HG02798 (cell line): Measurements from ENCODE around the gene TREX2.

ENCODE experiments used
- ATAC-seq: cut with Tn5 transposase; IDR thresholded peaks from one replicate; pipeline ENCODE4 v1.9.1; 2021; ENCODE audit warnings: mild to moderate bottlenecking; ENCODE audit not compliant: unreplicated experiment, poor library complexity

The TREX2 gene

GRCh38 chrX:153440556-153441135 is 5.2 kb downstream of the TREX2 start:
- no peak for ATAC-seq

- no peak for ATAC-seq
These were observed 5.9 kb downstream of the TREX2 start for GRCh38 chrX:153439977-153440376.

- no peak for ATAC-seq
These were observed 7.3 kb downstream of the TREX2 start for GRCh38 chrX:153438532-153438931.

- no peak for ATAC-seq
These were observed 10.0 kb downstream of the TREX2 start for GRCh38 chrX:153435845-153436244.

GRCh38 chrX:153434801-153435200 is 11.1 kb downstream of the TREX2 start:
- no peak for ATAC-seq

GRCh38 chrX:153433781-153434285 is 12.0 kb downstream of the TREX2 start:
- ATAC-seq, result no peak

GRCh38 chrX:153433161-153433680 is 12.6 kb downstream of the TREX2 start:
- ATAC-seq, result no peak

- ATAC-seq, result no peak
These were observed 15.1 kb downstream of the TREX2 start for GRCh38 chrX:153430796-153431195.

- ATAC-seq, result no peak
These were observed 19.7 kb downstream of the TREX2 start for GRCh38 chrX:153426204-153426603.

GRCh38 chrX:153423652-153424051 is 22.2 kb downstream of the TREX2 start:
- no peak for ATAC-seq

GRCh38 chrX:153421856-153422255 is 24.0 kb downstream of the TREX2 start:
- ATAC-seq, result no peak

GRCh38 chrX:153420851-153421599 is 24.8 kb downstream of the TREX2 start:
- ATAC-seq, result no peak

- no peak for ATAC-seq
These were observed 28.2 kb downstream of the TREX2 start for GRCh38 chrX:153417637-153418036.

- ATAC-seq, result no peak
These were observed 28.9 kb downstream of the TREX2 start for GRCh38 chrX:153416781-153417450.

GRCh38 chrX:153414856-153415510 is 30.9 kb downstream of the TREX2 start:
- ATAC-seq, result no peak

GRCh38 chrX:153413731-153414130 is 32.1 kb downstream of the TREX2 start:
- ATAC-seq, result no peak

GRCh38 chrX:153412746-153413720 is 32.8 kb downstream of the TREX2 start:
- no peak for ATAC-seq

- no peak for ATAC-seq
These were observed 33.8 kb downstream of the TREX2 start for GRCh38 chrX:153411988-153412574.
